ENCODE data around the gene EML5.

The EML5 gene

DNA sequence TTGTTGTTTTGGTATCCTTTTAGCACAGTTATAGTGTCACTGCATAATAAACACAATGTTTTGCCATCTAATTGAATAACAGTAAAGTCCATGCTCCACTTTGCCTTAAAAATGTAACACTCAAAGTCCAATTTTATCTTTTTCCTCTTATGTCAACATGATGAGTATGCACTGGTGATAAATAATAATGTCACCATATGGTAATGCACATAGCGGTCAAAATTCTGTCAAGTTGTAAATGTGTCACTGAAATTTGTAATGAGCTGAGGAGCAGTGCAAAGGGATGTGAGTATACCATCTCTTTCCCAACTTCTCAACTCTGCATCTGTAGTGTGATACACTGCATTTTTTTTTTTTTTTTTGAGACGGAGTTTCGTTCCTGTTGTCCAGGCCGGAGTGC is 65.7 kb downstream of the EML5 start:
- no peak for DNase-seq (ENCODE audit: low read depth in 2 of 2)

DNA sequence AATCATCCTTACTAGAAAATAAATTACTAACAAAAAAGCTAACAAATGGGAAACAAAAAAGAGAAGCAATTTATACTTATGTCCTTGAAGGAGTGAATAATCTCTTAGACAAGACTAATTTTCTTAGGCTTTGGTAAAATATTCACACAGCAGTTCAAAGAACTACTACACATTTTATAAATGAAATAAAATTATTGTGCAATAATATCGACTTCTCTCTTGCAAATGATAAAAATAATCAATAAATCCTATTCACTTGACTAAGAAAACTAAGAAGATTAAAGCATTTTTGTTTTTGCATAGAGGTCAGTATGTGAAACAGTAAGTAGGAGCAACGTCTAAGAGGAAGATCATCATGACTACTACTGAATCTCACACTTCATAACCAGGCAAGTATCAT is 82.0 kb downstream of the EML5 start:
- DNase-seq (ENCODE audit: low read depth in 2 of 2) = no peak

DNA sequence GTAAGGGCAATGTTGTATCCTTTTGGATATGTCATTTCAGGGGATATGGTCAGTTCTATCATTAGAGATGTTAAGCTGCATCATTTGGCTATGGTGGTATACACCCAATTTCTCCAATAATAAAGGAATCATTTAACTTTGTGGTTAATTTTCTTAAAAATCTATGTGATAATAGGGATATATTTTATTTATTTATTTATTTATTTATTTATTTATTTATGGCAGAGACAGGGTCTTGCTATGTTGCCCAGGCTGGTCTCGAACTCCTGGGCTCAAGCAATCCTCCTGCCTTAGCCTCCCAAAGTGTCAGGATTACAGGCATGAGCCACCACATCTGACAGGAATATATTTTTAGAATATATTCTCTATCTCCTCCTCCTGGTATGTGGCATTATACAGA is 85.7 kb downstream of the EML5 start:
- DNase-seq (ENCODE audit: low read depth in 2 of 2) = no peak

DNA sequence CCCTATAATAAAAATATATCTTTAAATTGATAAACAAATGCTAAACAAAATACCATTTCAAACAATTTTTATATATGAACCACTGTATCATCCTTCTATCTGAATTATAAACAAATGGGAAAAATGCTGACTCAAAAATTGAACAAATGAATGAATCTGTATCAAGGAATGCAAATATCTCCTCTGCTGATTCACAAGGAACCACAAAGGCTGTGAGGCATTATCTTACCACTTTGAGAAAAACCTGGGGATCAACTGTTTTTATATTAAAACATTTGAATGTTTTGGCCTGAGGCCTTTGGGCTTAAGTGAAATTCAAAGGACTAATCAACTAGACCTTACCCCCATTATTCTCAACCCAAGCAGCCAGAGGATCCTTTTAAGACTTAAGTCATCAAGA is 86.3 kb downstream of the EML5 start:
- DNase-seq (ENCODE audit: low read depth in 2 of 2) = no peak

DNA sequence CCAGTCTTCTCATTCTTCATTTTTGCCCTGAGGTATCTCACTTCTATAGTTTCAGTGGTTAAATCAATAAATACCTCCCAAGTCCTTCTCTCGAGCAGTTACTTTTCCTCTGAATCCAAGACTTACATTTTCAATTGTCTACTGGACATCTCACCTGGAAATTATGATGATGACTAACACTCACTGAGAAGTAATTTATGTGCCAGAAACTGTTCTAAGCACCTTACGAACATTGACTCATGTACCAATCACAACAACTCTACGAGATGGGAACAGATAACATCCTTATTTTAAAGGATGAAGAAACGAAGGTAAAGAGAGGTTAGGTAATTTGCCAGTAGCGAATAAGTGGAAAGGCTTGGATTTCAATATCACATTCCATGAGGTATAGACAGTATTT is 94.1 kb downstream of the EML5 start:
- DNase-seq (ENCODE audit: low read depth in 2 of 2) = no peak

DNA sequence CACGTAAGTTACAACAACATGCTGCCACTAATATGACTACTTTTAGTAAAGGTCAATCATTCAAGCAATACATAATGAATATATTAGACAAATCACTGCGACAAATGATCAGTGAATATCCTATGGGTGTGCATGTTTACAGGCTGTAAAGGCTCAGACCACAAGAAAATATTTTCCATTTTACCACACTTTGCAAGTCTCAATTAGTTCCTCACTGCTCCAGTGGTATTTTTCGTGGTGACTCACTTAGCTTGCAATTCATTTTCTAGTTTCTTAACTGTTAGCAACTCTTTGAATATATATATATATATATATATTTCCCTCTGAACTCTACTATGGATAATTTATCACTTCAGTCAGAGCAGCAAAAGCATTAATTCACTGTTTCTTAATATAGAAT is 96.9 kb downstream of the EML5 start:
- DNase-seq (ENCODE audit: low read depth in 2 of 2) = no peak

DNA sequence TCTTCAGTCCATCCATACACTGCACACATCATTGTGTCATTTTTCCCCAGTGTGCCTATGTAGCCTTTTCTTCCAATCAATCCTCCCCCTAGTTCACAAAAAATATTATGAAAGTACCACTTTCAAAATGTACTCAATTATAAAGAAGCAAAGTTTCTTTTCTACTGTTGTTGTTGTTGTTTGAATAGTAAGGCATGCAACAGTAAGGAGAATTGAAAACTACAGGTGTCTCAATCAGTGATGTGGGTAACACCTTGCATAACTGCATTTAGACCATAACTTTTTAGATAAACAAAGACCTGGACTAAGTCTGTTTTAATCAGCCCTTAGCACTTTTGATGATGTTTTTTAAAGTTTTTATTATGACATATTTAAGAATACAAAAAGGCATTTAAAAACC is 104.4 kb downstream of the EML5 start:
- DNase-seq (ENCODE audit: low read depth in 2 of 2) = no peak

DNA sequence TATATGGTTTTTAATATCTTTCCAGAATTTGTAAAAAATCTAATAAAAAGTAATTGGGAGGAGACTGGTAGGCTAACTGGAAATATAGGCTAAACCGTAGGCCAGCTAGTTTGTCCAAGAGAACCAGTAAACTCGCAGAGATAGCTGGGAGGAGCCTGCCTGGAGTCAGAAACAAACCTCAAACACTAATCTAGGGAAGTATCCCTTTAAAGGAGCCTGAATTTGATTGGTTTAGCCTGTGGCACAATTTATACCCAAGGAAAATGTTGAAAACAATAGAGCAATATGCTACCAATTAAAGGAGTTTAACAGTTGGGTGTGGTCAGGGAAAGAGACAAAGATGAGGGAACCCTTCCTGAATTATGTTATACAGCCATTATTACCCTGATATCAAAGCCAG is 109.6 kb downstream of the EML5 start:
- DNase-seq (ENCODE audit: low read depth in 2 of 2) = no peak

DNA sequence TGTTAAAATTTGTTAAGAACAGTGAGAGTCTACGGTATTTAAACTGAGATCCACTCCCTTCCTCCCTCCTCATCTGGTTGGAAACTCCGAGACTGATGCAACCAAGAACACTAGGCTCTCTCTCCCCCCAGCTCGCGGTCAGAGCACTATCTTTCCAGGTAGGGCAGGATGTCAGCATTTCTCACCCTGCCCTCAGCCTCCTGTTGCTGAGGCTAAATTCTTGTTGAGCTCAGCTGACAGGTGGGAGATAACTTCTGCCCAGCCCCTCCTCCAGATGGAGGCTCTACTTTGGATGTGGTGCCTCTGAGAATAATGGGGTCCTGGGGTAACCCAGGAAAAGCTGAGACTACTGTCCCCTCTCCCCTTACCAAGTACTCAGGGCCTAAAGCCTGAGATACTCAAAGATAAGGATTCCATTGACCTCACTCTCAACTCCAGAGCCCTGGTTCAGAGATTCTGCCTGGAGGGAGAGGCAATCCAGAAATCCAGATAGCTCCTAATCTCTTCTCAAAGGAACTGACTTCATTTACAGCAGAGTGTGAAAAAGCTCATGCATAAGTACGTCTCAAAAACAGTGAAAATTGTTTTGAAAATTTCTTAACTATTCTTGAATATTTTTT is 110.1 kb downstream of the EML5 start:
- no peak for DNase-seq (ENCODE audit: low read depth in 2 of 2)

DNA sequence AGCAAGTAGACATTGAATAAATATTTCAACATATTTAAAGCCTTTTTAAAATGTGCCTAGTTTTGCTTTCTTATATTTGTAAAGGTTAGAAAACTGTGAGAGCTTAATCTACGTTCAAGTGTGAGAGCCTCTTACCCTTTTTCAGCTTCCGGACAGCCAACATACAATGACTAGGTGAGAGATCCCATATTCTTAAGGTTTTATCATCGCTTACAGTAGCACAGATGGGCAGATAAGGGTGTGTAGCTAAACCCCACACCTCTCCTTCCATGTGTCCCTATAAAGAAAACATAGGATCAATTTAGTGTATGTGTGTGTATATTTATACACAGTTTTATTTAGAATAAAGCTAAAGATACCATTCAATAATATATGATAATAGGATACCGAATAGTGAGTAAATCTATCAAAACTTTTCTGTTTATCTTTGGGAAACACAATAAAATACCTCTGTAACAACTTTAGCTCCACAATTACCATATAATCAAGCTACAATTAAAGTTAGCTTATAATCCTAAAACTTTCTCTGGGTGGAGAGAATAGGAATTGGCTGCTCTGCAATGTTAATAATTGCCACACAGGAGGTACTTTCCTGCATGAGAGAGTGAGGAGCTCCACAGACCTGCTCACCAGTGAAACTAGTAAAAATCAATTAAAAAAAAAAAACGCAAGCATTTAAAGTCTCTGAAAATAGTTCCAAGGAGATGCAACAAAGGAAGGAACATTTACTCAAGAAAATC is 110.8 kb downstream of the EML5 start:
- DNase-seq (ENCODE audit: low read depth in 2 of 2) = no peak

DNA sequence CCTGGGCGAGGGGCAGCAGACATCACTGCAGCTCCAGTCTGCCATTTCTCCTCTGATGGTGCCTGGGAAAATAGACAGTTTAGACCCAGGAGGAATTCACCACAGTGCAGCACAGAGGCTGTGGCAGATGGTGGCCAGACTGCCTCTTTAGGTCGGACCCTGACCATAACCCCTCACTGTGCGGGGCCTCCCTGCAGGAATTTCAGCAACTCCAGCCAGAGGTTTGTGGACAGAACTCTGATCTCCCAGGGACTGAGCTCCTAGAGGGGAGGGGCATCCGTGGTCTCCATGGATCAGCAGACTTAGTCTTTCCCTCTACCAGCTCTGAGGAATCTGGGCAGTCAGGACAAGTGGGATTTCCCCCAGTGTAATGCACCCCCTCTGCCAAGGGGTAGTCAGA is 123.4 kb downstream of the EML5 start:
- no peak for DNase-seq (ENCODE audit: low read depth in 2 of 2)

DNA sequence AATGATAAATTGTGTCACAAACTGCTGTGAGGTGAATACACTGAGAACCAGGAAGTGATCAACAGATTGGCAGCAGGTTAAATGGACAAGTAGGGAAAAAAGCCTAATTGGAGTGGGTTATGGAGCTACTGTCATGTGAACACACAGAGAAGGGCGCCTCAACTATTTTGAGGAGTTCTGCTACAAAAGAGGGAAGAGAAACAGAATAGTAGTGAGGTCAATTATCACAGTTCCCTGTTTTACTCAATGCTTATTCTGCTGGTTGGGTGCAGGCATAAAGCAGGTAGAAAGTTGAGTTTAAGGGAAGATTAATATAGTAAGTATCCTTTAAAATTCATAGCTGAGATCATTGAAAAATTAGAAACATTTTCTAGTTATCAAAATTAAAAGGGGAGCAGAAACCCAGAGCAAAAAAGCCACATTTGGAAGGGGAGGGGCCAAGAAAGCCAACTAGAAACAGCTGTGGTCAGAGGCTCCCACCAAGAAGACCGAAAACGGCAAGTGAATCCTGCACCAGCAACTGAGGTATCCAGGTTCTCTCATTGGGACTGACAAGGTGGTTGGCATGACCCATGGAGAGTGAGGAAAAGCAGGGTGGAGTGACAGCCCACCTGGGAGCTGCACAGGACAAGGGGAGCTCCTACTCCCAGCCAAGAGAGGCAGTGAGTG is 124.2 kb downstream of the EML5 start:
- DNase-seq (ENCODE audit: low read depth in 2 of 2) = no peak

DNA sequence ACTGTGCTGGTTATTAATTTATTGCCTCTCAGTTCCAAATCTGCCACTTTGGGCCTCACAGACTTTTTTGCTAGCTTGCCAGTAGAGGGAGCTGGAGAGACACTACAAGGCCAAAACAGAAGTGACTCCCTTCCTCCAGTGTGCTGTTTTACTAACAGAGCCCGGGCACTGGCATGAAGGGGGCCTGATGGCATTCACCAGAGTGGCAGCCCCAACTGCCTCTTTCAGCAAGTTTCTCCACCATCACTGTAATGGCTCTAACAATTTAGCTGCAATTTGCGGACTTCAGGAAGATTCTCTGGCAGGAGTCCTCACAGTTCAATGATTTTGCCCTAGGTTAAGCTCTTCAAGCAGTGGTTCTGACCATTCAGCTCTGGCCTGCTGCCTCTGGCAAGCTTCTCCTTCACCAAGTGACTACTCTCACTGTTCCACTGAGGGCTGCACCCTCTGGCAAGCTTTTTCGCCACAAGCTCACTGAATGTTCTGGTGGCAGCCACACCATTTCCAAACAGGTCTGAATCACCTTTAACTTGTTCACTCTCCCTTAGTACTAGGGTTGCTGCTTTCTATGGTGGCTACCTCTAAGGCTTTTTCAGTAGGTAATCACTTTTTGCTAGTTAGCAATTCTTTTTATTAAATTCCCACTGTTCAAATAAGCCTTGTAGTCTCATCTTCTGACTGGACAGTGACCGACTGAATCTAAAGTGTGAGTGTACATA is 125.0 kb downstream of the EML5 start:
- DNase-seq (ENCODE audit: low read depth in 2 of 2) = peak; percentile 1 to 18

DNA sequence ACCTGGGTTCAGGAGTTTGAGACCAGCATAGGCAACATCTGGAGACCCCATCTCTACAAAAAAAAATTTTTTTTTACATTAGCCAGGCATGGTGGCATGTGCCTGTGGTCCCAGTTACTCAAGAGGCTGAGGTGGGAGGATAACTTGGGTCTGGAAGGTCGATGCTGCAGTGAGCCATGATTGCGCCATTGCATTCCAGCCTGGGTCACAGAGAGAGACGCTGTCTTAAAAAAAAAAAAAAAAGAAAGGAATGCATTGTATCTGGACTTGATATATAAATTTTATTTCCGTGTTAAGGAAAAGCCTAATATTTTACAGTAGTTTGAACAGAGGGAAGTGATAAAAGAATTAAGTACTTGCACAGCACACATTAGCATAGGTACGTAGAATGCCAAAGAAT is 132.7 kb downstream of the EML5 start:
- DNase-seq (ENCODE audit: low read depth in 2 of 2) = no peak

DNA sequence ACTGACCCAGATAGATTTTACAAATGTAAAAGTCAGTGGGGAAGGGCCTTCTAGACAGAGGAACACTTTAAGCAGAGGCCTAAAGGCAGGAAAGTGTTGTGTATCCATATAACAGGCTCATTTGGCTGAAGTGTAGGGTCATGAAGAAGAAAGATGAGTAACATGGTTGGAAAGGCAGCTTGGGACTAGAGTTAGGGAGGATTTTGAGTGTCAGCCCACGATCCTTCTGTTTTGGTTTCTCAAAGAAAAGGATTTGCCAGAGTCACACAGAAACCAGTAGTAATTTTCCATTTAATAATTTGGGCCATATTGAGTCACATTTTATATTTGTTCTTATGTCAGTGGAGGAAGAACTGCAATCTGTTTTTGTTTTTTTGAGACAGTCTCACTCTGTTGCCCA is 153.5 kb downstream of the EML5 start:
- DNase-seq (ENCODE audit: low read depth in 2 of 2) = no peak

DNA sequence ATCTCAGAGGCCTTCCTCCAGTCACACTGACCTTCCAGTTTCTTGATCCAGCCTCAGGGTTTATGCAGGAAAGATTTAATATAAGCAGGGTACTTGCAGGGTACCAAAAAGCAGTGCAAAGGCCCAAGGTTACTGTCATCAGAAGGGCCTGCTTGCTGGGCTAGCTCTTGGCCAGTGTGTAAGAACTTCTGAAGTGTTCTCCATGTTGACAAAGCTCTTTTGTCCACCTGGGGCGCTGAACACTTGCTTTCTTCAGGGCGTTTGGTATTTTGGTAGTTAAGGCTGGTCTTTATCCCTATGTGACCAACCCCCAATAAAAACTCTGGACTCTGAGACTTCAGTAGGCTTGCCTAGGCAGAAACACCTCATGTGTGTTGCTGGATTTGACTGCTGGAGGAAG is 160.2 kb downstream of the EML5 start:
- DNase-seq (ENCODE audit: low read depth in 2 of 2) = no peak

DNA sequence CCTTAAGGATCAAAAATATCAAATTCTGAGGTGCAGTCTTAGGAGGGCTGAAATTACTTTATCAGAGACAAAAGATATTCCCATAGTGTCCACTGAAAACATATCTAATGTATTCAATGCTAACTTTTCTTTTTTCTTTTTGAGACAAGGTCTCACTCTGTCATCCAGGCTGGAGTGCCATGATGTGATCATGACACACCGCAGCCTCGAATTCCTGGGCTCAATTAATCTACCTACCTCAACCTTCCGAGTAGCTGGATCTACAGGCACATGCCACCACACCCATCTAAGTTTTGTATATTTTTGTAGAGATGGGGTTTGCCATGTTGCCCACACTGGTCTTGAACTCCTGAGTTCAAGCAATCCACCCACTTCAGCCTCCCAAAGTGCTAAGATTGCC is 161.7 kb downstream of the EML5 start:
- DNase-seq (ENCODE audit: low read depth in 2 of 2) = no peak

DNA sequence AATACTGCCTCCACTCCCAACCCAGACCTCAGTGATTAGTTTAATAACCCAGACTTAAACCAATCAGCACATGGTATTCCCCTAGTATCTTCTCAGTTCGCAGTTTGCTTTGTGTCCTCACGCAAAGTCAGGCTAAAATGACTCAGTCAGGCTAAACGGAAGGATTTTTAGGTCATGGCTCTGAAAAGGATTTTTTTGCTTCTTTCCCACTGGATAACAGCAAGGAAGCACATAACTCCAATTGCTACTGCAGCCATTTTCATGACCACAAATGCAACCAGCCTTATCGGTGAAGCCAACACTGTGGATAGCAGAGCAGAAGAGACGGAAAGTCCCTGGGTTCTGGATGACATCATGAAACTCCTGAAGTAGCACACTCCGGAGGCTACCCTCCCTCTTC is 162.2 kb downstream of the EML5 start:
- DNase-seq (ENCODE audit: low read depth in 2 of 2) = no peak

DNA sequence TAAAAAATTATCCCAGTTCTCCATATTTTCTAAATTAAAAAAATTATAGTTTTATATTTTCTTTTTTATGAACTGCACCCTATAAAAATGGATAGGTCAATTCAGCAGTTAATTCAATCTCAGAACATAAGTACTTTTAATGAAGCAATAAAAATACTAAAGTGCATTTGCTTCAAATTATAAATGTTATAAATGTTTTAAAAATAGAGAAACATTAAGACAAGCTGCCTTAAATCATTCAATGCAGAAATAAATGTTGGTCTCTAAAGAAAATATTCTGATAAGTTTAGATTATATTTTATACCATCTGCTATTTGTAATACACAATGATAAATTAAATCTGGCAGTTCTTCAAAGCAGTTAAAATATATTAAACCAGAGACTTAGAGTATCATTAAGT is 164.3 kb downstream of the EML5 start:
- DNase-seq (ENCODE audit: low read depth in 2 of 2) = no peak

DNA sequence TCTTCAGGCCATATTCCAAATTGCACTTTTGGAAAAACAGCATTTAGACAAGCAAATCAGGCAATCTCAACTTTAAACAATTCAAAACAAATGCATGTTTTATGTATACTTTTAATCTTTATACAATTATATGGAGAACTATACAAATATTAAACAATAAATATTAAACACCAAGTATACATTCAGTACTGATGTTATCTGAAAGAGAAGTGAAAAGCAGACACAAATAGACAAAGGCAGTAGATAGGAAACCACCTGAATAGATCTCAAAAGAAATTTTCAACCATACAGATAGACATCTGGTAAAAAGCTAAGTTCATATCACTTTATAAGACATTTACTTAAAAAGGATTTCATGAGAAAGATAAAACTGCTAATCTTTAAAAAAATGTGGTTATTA is 164.7 kb downstream of the EML5 start:
- DNase-seq (ENCODE audit: low read depth in 2 of 2) = no peak

DNA sequence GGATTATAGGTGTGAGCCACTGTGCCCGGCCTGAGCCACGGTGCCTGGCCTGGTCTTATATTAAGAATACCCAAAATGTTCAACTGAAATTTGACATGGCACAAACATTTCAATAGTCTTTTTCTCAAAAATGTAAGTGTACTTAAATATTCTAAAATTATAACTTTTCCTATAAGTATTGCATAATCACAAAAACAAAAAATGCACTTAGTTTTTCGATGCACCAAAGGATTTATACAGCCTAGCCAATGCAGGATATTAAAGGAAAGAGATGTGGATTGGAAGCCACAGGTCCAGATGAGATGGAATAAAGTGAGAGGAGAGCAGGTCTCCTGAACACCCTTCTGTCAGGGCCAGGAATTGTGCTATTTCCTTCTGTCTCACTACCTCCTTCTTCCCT is 167.1 kb downstream of the EML5 start:
- no peak for DNase-seq (ENCODE audit: low read depth in 2 of 2)

DNA sequence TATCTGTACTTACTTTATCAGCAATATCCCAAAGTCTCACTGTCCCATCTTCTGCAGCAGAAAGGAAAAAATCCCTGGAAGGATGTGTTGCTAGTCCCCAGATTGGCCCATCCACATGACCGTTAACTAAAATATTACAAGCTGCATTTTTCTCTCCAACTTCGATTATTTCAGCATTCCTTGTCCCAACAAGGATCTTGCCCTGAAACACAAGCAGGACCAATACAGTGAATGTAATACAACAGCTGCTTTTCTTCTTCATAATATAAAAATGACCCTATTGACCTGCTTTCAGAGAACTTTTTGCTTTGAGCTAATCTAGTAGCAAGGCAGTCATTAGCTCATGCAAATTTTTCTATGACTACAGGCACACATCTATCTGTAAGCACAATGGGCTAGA is 171.7 kb downstream of the EML5 start:
- DNase-seq (ENCODE audit: low read depth in 2 of 2) = no peak

DNA sequence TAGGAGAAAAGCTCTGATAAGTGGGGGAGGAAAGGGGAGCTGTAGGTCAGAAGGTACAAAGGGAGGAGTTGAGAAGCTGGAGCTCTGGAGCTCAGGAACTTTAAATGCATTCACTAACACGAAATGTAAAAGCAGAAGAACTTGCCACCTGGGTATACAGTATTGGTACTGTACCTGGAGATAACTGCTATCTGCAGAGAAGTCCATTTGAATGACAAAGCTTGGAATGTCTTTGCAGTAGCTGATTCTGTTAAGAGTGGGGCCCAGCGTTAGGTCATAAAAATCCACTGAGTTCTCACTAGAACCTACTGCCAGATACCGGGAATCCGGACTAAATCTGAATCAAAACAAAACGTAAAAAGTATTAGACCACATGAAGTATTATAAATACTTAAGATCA is 174.3 kb downstream of the EML5 start:
- DNase-seq (ENCODE audit: low read depth in 2 of 2) = no peak
